HG03342 (cell line): Measurements from ENCODE around the gene CMSS1.
"Not testable (repeated sequence)": the region's sequence is repeated elsewhere in the genome, so short reads cannot be mapped to it uniquely, and the experiment has no call there.

Experiments
- ATAC-seq: cut with Tn5 transposase; IDR thresholded peaks from one replicate; pipeline ENCODE4 v1.9.1; 2021; ENCODE audit warnings: mild to moderate bottlenecking, moderate library complexity; ENCODE audit not compliant: unreplicated experiment

The CMSS1 gene

DNA sequence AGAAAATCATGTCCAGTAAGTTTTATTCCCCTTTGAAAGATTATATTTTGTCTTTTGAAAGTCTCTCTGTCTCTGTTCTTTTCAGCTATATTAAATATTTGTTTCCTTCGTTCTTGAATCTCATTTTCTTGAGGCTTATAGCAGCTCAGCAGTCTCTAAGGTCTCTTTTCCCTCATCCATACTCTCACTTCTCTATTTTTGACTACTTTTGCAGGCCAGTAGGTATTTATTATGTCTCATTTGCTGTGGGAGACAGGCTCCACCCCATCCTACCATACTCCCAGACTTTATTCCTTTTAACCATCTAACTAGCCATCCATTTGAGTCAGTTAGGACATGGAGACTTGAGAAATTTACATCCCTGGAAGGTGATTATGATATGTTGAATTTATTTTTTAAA, 225.6 kb downstream of the CMSS1 start:
- no peak for ATAC-seq

DNA sequence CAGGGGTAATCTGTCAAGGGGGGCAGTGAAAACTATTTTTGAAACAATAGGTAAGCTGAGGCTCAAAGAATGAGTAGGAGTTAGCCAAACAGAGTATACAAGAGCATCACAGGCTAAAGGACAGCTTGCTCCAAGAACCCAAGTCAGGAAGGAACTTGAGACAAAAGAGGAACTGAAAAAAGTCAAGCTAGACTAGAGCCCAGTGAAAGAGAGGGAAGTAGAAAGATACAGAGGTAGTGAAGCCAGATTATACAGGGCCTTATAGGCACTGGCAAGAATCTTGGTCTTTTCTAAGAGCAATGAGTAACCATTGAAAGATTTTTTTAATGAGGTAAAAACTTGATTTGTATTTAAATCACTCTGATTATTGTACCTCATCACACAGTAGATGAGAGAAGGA, 226.7 kb downstream of the CMSS1 start:
- ATAC-seq = peak; percentile 77

DNA sequence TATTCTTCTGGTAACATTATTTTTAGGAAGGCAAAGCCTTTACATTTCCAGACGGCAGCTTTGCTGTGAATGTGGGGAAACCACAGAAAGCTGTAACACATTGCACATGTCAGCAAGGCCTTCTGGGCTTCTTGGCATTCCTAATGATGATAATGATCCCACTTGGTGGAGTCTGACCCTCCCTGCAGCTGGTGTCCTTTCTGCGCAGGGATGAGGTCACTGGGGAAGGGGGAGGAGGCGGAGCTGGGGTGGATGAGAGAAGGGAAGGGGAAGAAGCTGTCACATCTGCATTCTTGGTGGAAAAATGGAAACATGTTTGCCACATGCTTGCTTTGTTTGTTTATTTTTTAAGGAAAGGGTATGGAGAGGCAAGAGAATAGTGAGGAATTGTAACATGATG, 228.0 kb downstream of the CMSS1 start:
- no peak for ATAC-seq

DNA sequence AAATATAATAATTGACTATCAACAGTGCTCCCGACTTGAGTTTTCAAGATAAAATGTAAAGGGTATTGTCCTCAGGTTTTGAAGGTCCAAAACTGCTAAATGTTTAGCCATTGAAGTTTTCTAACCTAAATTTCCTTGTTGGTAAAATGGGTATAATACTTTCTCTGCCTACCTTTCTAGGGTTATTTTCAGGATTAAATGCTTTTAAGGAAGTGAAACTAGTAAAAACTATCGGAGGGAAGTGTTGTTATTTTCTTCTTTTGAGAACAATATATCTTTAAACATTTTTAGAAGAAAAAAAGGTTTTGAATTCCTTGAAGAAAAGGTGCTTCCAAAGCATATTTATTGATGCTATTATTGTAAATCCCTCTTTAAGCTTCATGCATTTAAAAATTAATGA, 229.3 kb downstream of the CMSS1 start:
- no peak for ATAC-seq

DNA sequence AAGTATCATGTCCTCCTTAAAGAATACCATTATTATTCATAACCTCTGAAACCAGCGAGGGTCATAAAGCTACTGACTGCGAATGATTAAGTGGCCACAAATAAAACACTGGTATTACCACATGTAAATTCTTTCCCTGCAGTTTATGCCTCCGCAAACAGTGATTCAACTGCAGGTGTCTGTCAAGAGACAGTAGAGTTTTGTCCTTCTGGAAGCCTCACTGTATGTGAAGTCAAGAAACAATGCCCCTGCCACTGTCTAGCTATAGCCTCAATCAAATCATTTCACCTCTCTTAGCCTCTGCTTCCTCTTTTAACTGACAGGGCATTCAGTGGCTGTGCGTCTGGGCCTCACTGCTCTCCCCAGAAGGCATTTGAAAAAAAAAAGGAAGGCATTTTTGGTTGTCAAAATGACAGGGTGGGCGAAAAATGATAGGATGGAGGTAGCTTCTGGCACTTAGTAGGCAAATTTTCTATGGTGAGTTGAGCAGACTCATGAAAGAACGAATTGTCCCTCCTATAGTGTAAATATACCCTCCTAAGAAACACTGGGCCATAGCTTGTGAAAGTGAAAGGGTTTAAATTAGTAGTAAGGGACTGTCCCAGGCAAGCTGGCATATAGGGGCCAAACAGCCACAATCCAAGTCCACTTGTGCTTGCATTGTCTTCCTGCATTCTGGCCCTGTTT, 229.9 kb downstream of the CMSS1 start:
- peak; percentile 80 for ATAC-seq

DNA sequence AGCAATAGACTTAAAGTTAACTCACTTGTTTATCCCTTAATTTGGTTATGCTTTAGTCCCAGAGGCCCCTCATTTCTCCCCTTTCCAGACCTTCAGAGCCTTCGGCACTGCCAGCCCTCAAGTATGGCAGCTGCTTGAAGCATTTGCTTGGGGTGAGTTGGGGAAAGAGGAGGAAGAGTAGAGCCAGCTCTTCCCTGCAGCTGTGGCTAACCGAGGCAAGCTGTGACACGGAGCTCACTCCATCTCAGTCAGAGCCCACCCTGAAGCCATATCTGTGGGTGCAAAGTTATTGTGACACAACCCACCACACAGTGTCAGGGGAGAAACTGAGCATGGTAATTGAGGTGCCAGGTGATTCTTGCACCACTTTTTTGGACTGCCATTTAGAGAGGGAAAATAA, 230.6 kb downstream of the CMSS1 start:
- no peak for ATAC-seq

DNA sequence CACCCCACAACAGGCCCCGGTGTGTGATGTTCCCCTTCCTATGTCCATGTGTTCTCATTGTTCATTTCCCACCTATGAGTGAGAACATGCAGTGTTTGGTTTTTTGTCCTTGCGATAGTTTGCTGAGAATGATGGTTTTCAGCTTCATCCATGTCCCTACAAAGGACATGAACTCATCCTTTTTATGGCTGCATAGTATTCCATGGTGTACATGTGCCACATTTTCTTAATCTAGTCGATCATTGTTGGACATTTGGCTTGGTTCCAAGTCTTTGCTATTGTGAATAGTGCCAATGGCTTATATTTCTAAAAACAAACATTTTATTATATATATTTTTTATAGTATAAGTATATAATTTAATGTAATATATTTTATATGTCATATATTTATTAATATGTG, 233.9 kb downstream of the CMSS1 start:
- ATAC-seq = not testable (repeated sequence)

DNA sequence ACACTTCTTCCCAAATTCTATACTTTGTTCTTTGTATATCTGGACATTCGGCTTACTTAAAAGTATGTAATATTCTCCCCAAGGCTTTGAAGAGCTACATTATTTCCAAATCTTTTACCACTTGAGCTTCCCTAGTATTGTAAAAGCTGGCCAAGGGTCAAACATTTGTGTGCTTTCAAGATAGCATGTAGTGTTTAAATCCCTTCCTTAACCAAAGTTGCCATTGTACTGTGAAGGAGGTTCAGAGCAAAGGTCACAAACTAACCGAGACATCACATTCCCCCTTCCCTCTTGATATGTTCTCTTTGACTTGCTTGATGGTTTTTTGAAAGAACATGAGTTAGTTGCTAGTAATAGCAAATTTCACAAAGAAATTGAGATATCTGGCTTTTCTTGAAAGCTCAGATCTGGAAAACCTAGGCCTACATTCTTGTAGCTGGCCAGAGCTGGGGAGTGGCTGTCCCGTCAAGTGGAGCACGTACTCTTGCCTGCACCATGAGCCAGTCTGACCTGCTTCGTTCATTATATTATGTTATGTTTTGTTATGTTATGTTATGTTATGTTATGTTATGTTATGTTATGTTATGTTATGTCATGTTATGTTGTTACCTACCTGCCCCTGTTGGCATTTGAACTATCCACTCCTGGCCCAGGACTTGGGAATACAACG, 236.4 kb downstream of the CMSS1 start:
- ATAC-seq = no peak

DNA sequence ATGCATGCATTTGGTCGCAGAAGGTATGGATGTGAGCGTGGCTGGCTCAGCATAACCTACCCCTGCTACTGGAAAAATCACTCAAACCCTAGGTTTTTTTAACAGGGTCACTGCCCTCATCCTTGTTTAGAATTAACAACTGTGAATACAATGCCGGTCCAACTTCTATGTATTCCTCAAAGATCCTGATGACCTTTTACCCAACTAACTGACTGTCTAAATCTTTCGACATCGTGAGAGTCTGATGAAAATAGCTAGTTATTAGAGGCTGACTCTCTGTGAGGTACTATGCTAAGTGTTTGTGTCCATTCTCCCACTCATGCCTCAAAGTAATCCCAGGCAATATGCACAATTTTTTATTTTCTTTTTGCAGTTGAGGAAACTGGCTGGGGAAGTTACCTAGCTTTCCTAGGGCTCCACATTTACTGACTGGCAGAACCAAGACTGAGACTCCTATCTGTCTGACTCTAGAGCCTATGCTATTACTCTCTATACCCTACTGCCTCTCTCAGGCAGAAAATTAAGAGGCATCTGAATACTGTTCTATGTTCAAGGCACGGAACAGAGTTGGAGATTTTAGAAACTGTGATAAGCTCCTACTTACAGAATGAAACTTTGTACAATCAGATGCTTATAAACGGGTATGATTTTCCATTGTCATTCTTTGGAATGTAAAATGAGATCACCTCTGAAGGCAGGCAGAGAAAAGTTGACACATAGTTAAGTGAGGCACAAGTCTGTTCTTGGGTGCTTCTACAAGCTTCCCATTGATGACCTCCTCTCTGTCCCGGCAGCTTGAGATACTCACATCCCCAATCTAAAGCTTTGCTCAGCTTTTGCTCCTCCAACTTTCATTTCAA, 240.3 kb downstream of the CMSS1 start:
- ATAC-seq = no peak

DNA sequence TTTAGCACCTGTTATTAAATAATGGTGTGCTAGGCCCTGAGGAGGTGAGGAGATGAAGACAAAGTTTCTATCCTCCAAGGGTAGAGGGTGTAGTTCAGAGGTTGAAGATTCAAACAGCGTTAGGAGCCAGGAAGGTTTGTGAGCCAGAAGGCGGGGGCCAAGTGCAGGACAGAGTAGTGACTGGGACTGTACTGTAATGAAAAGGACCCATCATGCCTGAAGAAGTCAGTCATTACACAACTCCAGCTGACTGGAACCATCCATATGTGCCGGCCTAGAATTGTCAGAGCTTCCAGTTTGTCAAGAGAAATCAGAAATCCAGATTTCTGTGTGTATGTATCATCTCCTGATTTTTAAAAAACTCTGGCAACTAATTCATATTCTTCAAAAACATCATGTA, 241.8 kb downstream of the CMSS1 start:
- no peak for ATAC-seq

DNA sequence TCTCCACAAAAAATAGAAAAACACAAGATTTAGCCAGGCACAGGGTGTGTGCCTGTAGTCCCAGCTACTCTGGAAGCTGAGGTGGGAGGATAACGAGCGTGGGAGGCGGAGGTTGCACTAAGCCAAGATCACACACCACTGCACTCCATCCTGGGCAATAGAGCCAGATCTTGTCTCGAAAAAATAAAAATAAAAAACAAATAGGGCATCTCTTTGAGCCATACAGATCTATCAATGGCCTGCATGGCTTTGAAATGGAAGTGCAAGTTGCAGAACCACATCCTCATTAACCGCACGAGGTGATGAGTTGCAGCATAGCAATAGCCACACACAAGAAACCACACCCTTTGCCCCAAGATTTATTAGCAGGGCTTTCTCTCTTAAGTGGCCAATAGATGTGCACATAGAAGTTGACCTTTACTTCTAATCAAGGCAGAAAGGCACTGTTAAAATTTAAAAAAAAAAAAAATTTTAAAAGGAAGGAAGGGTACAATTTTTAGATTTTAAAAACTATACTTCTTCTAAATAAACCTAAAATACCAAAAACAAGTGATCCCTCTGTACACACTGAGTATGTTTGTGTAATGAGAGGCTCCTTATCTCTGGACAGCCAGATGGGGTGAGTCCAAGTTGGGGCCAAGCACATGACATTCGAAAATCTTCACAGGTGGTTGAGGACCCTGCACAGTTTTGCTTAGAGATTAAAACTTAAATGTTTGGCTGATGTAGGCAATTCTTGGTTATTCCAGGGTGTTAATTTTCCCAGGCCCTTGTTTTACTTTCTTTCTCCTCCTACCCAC, 243.2 kb downstream of the CMSS1 start:
- no peak for ATAC-seq

DNA sequence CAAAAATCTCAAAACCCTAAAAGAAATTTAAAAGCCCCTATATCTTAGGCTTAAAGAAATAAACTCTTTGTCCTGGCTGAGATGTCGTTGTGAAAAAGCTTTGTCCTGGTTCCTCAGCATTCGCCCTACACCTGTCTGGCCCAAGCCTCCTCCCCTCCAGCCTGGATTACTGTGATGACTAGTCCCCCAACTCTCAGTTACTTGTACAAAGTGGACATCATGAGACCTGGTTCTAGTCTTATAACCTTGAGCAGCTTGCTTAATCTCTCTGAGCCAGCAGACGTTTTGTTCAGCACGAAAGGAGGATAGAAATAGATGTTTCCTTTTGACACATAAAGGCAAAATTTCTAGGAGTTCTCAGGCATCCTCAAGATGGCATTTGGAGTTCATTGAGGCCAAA, 245.0 kb downstream of the CMSS1 start:
- no peak for ATAC-seq

DNA sequence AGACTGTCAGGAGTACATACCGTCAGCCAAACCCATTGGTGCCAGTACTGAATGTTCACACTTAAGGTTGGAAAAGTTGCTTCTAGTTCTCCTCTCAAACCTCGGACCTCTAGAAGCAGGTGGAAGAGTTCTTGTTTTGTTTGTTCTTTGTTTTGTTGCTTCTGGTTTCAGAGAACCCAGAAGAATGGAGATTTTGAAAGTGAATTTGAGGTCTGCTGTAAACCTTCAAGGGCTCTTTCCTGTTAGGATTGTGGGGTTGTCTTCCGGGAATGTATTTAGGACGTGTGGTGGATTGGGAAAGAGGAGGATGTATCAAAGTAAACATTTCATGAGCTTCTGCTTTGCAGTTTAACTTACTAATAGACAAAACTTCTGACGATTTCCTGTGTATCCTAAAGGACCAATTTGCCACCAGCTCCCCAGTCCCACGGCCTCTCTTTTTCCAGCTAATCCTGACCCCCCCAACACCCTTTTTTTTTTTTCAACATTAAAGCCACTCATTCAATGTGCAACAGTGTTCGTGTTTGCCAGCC, 246.3 kb downstream of the CMSS1 start:
- ATAC-seq = no peak

DNA sequence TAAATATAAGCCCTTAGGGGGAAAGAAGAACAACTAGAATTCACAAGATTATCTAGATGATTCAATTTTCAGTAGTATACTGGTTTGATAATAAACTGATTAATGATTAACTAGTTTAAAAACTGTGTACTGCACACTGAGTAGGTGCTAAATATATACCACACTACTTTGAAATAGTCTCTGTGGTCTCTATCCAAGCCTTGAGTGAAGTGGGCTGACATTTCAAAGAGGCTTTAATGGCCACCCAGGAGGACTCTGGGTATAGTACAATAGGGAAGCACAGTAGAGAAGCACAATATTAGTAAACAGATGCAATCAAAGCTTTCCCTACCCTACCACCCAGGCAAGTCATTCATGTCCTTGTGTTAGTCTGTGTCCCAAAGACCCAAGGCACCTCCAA, 249.9 kb downstream of the CMSS1 start:
- no peak for ATAC-seq

DNA sequence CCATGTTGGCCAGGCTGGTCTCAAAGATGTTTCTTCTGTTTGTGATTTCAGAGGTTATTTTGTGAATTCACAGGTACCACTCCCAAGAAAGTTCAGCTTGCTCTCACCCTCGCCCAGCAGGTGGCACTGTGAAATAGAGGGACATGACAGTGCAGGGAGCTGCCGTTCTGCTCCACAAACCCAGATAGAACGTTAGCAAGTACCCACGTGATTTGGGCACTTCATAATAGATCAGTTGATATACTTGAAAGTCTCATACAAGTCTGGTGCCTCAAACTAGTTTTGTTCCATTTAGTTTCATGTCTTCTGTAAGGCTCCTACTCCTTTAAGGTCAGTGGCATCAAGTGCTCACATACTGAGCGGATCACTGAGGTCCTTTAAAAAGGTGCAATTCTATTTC, 251.2 kb downstream of the CMSS1 start:
- ATAC-seq = peak; percentile 69

DNA sequence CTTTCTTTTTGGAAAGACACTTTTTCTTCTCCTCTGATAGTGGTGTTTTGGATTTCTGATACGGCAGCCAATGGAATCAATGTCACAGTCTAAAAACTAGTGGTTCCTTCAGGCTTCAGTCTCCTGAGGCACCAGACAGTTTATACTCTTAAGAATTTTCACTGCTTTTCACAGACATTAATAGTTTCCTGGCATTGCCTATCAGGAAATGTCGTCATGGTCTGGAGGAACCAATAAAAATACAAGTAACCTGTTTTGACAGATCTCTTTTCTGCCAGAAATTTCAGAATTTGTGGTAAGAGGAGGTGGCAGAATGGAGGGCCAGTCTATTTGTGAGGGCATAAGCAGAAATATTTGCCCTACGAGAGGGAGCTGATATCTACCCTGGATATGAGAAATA, 251.8 kb downstream of the CMSS1 start:
- no peak for ATAC-seq

DNA sequence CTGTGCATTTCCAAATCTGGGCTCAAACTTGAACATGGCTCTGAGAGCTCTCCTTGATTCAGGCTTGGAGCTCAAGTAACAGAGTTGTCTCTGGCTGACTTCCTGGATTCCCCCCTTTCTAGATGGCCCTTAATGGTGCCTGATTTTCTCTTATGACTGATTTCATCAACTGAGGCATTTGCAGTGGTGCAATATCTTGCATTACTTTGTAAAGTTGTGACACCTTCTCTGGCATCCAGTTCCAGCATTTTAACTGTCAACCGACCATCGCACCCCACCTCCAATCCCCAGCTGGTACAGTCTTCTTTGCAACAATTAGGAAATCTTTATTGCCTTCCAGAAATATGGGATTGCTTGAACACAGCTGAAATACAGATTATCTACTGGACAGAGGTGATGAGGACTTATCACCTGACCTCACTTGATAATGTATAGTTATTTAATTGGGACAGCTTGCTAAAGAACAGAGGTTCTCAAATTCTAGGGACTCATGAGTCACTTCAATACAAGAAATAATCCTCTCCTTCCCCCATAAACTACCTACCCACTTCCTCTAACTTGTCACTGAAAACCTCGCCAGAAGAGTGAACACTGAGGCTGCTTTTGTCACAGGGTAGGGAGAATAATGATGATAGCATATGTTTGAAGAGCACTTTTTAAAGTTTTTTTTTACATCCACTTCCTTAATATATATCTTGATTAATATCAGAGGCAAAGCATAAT, 254.8 kb downstream of the CMSS1 start:
- peak; percentile 54 for ATAC-seq

DNA sequence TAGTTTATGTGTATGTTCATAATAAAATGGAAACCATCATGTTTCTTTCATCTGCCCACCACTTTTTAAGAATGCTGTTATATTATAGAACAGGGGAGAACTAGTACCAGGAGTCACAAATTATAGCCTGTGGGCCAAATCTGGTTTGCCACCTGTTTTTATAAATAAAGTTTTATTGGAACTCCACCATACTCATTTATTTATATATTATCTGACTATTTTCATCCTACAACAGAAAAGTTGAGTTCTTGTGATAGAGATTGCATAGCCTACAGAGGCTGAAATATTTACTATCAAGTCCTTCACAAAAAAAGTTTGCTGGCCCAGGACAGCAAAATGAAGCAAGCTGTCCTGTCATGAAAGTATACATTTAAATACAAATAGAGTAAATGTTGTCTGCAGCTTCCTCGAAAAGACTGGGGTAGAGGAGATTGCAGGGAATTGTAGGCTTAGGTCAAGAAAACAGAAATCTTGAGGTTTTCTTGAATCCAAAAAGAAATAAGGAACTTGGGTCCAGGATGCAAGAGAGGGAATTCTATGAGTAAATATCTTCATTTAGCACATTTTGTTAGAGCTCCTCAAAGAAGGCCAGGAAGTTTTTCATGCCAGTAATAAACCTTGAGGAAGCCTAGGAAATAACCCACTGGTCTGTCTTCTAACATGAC, 255.5 kb downstream of the CMSS1 start:
- ATAC-seq = no peak

DNA sequence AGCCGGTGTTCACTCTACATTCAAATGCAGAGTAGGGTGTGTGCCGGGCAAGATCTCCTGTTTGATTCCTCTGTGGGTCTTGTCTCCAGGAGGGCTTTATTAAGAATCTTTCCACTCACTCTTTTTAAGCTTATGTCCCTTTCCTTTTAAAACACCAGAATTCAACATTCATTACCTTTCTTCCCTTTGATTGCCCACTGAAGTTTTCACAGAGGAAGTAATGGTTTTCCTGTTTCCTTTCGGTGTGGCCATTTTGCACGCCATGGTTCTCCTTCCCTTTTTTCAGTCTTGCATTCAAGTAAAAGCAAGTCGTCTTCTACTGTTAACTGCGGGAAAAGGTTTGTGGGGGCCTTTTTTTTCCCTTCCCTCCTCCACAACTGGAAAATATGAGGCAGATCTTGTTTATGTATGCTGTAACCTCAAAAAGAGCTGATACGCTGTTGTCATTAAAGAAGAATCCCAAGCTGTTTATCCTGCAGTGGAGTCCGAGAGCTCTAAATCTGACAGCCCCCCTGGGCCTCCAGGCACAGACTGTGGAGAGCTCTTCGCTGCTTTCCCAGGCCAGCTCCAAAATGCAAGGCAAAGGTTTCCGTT, 256.1 kb downstream of the CMSS1 start:
- peak; percentile 38 for ATAC-seq
